ENCODE data around the gene AARS2. TPM values are rescaled to one million over a fixed set of nuclear protein-coding genes. Genes with fewer than 3 reads are reported as not detected.

Gene AARS2
- total and polyA plus RNA-seq, 10 of the 15 experiments (the other 5 are each of a cell fraction or from before 2014, with no cell fraction given): 0.71 to 18.3 (median 12.7) TPM

DNA sequence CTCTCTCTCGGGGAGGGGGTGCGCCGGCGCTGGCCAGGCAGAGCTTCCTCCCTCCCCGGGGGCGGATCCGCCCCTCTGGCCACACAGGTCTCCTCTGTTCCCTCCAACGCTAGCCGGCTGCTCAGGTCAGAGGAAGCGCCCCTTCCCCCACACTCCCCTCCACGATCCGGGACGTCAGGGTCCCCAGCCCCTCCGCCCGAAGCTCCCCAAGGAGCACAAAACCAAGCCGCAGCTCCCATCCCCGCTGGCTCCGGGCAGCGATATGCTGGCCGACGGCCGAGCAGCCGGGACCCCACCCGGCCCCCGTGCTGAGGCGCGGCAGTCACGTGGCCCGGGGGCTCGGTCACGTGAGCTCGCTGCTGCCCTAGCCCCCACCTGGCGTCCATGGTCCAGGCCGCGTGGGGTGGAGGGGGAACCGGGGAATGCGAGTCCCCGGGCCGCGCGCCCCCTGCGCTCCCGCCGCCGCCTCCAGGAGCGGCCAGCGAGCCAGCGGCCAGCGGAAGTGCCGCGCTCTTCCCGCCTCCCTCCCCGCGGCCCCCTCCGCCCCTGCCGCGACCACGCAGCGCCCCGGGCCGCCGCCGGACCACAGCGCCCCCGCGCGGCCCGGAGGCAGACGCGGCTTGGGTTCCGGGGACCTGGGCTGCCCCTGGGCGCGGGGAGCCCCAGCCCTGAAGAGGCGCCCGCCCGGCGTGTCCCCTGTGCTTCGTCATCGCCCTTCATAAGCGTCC is 56.0 kb downstream of the AARS2 start, which contains the start of gene SLC35B2 (continued):
- TF ChIP-seq, protein P1, sequence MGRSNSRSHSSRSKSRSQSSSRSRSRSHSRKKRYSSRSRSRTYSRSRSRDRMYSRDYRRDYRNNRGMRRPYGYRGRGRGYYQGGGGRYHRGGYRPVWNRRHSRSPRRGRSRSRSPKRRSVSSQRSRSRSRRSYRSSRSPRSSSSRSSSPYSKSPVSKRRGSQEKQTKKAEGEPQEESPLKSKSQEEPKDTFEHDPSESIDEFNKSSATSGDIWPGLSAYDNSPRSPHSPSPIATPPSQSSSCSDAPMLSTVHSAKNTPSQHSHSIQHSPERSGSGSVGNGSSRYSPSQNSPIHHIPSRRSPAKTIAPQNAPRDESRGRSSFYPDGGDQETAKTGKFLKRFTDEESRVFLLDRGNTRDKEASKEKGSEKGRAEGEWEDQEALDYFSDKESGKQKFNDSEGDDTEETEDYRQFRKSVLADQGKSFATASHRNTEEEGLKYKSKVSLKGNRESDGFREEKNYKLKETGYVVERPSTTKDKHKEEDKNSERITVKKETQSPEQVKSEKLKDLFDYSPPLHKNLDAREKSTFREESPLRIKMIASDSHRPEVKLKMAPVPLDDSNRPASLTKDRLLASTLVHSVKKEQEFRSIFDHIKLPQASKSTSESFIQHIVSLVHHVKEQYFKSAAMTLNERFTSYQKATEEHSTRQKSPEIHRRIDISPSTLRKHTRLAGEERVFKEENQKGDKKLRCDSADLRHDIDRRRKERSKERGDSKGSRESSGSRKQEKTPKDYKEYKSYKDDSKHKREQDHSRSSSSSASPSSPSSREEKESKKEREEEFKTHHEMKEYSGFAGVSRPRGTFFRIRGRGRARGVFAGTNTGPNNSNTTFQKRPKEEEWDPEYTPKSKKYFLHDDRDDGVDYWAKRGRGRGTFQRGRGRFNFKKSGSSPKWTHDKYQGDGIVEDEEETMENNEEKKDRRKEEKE (IDR thresholded peaks at IDR 0.05): peak; percentile 77
- TF ChIP-seq RELA (IDR thresholded peaks at IDR 0.05; ENCODE audit: borderline replicate concordance, partially characterized antibody) (peak; percentile 63), EED (IDR thresholded peaks at IDR 0.05; ENCODE audit: low read depth) (no peak), SMAD5 (IDR thresholded peaks at IDR 0.05; ENCODE audit: low read depth) (no peak), ATF7 (IDR thresholded peaks at IDR 0.05; ENCODE audit: low read depth) (no peak), SRF (IDR thresholded peaks at IDR 0.05; ENCODE audit: low read depth in 2 of 2, low read length in 2 of 2) (no peak), MXI1 (IDR thresholded peaks at IDR 0.05; ENCODE audit: low read depth, low read length) (peak; percentile 66; the same call in 1 of the 2 replicates), ZBED1 (IDR thresholded peaks at IDR 0.05; ENCODE audit: borderline replicate concordance) (peak; percentile 63; the same call in 1 of the 2 replicates), TAF1 (IDR thresholded peaks at IDR 0.05; ENCODE audit: borderline replicate concordance, low read depth, low read length) (0 out of 2 replicates have a peak, but pooled peaks have one; percentile 2), NR2F1 (conservative IDR thresholded peaks at IDR 0.05) (peak; percentile 72), ETV6 (conservative IDR thresholded peaks at IDR 0.05 in 1 of 2, IDR thresholded peaks at IDR 0.05 in 1 of 2; ENCODE audit: borderline replicate concordance in 1 of 2, low read depth in 1 of 2) (0 out of 4 replicates have a peak, but pooled peaks of 1 of the 2 experiments have one; percentile 27), TCF3 (IDR thresholded peaks at IDR 0.05; ENCODE audit: borderline replicate concordance, insufficient read depth, low read depth, low read length) (peak; percentile 70), RAD21 (IDR thresholded peaks at IDR 0.05; ENCODE audit: insufficient read depth, low read depth, low read length) (peak; percentile 49), BMI1 (IDR thresholded peaks at IDR 0.05; ENCODE audit: borderline replicate concordance) (0 out of 2 replicates have a peak, but pooled peaks have one; percentile 29)
- TF ChIP-seq, protein P2, sequence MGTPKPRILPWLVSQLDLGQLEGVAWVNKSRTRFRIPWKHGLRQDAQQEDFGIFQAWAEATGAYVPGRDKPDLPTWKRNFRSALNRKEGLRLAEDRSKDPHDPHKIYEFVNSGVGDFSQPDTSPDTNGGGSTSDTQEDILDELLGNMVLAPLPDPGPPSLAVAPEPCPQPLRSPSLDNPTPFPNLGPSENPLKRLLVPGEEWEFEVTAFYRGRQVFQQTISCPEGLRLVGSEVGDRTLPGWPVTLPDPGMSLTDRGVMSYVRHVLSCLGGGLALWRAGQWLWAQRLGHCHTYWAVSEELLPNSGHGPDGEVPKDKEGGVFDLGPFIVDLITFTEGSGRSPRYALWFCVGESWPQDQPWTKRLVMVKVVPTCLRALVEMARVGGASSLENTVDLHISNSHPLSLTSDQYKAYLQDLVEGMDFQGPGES (IDR thresholded peaks at IDR 0.05): no peak
- TF ChIP-seq, protein P3, sequence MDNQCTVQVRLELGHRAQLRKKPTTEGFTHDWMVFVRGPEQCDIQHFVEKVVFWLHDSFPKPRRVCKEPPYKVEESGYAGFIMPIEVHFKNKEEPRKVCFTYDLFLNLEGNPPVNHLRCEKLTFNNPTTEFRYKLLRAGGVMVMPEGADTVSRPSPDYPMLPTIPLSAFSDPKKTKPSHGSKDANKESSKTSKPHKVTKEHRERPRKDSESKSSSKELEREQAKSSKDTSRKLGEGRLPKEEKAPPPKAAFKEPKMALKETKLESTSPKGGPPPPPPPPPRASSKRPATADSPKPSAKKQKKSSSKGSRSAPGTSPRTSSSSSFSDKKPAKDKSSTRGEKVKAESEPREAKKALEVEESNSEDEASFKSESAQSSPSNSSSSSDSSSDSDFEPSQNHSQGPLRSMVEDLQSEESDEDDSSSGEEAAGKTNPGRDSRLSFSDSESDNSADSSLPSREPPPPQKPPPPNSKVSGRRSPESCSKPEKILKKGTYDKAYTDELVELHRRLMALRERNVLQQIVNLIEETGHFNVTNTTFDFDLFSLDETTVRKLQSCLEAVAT (IDR thresholded peaks at IDR 0.05): peak; percentile 66; the same call in 1 of the 2 replicates
- TF ChIP-seq, protein P4, sequence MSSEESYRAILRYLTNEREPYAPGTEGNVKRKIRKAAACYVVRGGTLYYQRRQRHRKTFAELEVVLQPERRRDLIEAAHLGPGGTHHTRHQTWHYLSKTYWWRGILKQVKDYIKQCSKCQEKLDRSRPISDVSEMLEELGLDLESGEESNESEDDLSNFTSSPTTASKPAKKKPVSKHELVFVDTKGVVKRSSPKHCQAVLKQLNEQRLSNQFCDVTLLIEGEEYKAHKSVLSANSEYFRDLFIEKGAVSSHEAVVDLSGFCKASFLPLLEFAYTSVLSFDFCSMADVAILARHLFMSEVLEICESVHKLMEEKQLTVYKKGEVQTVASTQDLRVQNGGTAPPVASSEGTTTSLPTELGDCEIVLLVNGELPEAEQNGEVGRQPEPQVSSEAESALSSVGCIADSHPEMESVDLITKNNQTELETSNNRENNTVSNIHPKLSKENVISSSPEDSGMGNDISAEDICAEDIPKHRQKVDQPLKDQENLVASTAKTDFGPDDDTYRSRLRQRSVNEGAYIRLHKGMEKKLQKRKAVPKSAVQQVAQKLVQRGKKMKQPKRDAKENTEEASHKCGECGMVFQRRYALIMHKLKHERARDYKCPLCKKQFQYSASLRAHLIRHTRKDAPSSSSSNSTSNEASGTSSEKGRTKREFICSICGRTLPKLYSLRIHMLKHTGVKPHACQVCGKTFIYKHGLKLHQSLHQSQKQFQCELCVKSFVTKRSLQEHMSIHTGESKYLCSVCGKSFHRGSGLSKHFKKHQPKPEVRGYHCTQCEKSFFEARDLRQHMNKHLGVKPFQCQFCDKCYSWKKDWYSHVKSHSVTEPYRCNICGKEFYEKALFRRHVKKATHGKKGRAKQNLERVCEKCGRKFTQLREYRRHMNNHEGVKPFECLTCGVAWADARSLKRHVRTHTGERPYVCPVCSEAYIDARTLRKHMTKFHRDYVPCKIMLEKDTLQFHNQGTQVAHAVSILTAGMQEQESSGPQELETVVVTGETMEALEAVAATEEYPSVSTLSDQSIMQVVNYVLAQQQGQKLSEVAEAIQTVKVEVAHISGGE (CRISPR knock-in tag; IDR thresholded peaks at IDR 0.05): peak; percentile 34; the same call in 1 of the 2 replicates
